Lung (tissue), 12 donors: ENCODE results near the gene TJP2. TPM values are rescaled to one million over a fixed set of nuclear protein-coding genes. Genes with fewer than 3 reads are reported as not detected.
A peak's percentile ranks its signal among the peaks of the same experiment; 100 is the strongest.

Experiments
- ATAC-seq: fragments of 200-7000 bp; cut with Tn5 transposase; one replicate; pipeline ENCODE4 v1.9.1; 2020; ENCODE audit warnings: moderate number of reproducible peaks; ENCODE audit not compliant: insufficient read depth, low FRiP score
- DNase-seq, 3 donors: peaks; one replicate each; pipeline ENCODE4 v3.0.0-alpha.2; 2013 to 2017
- H3K27ac ChIP-seq, 2 donors: one replicate each; pipeline ENCODE4 v1.5.1; 2013; ENCODE audit warnings: mild to moderate bottlenecking in 2 of 2, moderate library complexity in 2 of 2, control low read depth in 1 of 2, inconsistent platforms in 1 of 2, low read depth in 1 of 2, low read length in 1 of 2
- H3K27me3 ChIP-seq, 3 donors: one replicate each; pipeline ENCODE4 v1.5.1; 2013; ENCODE audit warnings: low read length in 2 of 3; ENCODE audit not compliant: control insufficient read depth in 3 of 3, insufficient read depth in 3 of 3
- H3K36me3 ChIP-seq, 4 donors: one replicate each; pipeline ENCODE4 v1.5.1; 2013; ENCODE audit warnings: low read length in 4 of 4, mild to moderate bottlenecking in 1 of 4, moderate library complexity in 1 of 4; ENCODE audit not compliant: control insufficient read depth in 4 of 4, insufficient read depth in 4 of 4
- H3K4me1 ChIP-seq, 5 donors: one replicate each; pipeline ENCODE4 v1.5.1; 2013; ENCODE audit warnings: low read length in 5 of 5, mild to moderate bottlenecking in 2 of 5, moderate library complexity in 1 of 5; ENCODE audit not compliant: control insufficient read depth in 5 of 5, insufficient read depth in 5 of 5
- H3K4me3 ChIP-seq: one replicate; pipeline ENCODE4 v1.5.1; 2013; ENCODE audit warnings: mild to moderate bottlenecking, control low read depth, moderate library complexity
- H3K9ac ChIP-seq, 2 donors: one replicate each; pipeline ENCODE4 v1.5.1; 2013; ENCODE audit warnings: low read length in 2 of 2, control low read depth in 1 of 2; ENCODE audit not compliant: insufficient read depth in 1 of 2
- H3K9me3 ChIP-seq, 4 donors: one replicate each; pipeline ENCODE4 v1.5.1; 2013; ENCODE audit warnings: low read length in 3 of 4, mild to moderate bottlenecking in 1 of 4, moderate library complexity in 1 of 4; ENCODE audit not compliant: control insufficient read depth in 4 of 4, insufficient read depth in 3 of 4
- WGBS, 2 donors: extraction: QIAGEN DNeasy Blood & Tissue Kit; methylation state at CpG; one replicate each; pipeline ENCODE4 v1.1.7; 2013; 5-methylcytosine and 5-hydroxymethylcytosine counted together
- polyA plus RNA-seq, 2 donors: library from polyadenylated mRNA; stranded (reverse); fragments of 200-250 nt; gene quantifications; one replicate each; pipeline ENCODE4 v1.2.1, GENCODE V29; 2013
- total RNA-seq, 2 donors: library from RNA; depleted of rRNA in 1 of 2; stranded (reverse); fragments of >200 nt in 1 of 2; gene quantifications; one replicate each; pipeline ENCODE4 v1.2.1, GENCODE V29; 2014 to 2021
- TF ChIP-seq, protein P1 (sequence below): IDR thresholded peaks from 2 replicates; pipeline ENCODE4 v1.5.1; 2012; ENCODE audit warnings: mild to moderate bottlenecking; ENCODE audit errors: control extremely low read depth, extremely low read depth
- donor health status: control.
- donor health status: control.
- donor health status: Bipolar disorder and iron deficiency.
- donor health status: healthy.
- donor health status: DM: yes; HTN: yes; CAD: no.

The TJP2 gene
- total and polyA plus RNA-seq, 4 donors, result 39.3 to 181 (median 73.6) TPM

DNA sequence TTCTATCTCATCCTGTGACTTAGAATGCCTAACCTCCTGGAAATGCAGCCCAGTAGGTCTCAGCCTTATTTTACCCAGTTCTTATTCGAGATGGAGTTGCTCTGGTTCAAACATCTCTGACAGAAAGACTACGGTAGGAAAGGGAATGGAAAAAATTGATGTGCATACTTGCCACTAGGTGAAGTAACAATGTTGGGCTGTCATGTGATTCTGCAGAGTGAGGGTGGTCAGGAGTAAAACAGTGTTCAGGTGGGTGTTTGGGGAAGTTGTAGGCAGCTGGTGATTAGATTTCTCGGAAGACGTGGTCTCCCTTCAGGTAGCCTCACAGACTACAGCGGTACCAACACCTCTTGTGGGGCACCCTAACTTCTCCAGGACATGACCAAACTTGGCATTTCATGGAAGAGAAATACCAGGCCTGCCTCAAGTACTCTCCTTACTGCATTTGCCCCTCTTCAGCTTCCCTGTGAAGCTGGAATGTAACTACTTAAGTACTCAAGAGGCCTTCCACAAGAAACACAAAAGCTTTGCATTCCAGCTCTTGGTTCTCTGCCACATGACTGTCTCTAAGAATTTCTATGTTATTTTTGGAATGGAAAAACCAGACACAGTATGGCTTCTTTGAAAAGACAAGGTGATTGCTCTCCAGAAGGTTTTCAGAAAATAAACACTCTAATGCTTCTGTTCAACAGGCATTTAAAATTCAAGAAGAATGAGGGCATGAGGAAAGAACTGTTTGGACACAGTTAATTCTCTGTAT is 133.5 kb downstream of the TJP2 start:
- Histone ChIP-seq H3K4me1 (peaks cover 0 to 13% (median 4%) of the 10 kb centered on the region in 5 donors), H3K27ac (peak overlapping the region in 1 of 2 donors; percentile 76), H3K9ac (no peak overlapping the region), H3K27me3 (no peaks in the 10 kb centered on the region), H3K36me3 (no peaks in the 10 kb centered on the region), H3K4me3 (no peak overlapping the region), H3K9me3 (peaks cover 0 to under 1% (median 0%) of the 10 kb centered on the region in 4 donors)
- ATAC-seq (peak; percentile 78), DNase-seq (peak; percentile 70 to 92 (median 86))
- 74 to 89% methylated on average over 5 of the region's 5 CpGs for WGBS, 2 donors
- TF ChIP-seq, protein P1, sequence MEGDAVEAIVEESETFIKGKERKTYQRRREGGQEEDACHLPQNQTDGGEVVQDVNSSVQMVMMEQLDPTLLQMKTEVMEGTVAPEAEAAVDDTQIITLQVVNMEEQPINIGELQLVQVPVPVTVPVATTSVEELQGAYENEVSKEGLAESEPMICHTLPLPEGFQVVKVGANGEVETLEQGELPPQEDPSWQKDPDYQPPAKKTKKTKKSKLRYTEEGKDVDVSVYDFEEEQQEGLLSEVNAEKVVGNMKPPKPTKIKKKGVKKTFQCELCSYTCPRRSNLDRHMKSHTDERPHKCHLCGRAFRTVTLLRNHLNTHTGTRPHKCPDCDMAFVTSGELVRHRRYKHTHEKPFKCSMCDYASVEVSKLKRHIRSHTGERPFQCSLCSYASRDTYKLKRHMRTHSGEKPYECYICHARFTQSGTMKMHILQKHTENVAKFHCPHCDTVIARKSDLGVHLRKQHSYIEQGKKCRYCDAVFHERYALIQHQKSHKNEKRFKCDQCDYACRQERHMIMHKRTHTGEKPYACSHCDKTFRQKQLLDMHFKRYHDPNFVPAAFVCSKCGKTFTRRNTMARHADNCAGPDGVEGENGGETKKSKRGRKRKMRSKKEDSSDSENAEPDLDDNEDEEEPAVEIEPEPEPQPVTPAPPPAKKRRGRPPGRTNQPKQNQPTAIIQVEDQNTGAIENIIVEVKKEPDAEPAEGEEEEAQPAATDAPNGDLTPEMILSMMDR, result no peak

DNA sequence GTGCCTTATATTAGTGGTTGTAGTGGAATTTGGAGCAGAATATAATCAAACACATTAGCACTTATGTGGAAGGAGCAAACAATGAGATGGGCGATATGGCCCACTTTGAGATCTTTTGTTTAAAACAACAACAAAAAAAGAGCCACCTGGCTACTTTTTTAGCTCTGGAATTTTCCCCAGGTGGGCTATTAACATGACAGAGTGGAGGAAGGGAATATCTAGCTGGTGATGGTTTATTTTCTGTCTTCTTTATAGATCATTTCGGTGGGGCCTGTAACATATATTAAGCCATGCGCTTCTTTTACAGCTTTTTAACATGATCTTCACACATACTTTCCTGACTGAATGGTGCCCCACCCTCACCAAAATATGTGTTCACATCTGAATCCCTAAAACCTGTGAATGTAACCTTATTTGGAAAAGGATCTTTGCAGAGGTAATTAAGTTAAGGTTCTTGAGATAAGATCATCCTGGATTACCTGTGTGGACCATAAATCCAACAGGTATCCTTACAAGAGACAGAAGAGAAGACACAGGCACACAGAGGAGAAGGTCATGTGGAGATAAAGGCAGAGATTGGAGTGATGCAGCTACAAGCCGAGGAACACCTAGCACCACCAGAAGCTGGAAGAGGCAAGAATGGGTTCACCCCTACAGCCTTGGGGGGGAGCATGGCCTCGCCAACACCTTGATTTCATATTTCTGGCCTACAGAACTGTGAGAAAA is 134.3 kb downstream of the TJP2 start:
- H3K9me3 ChIP-seq, result peaks cover 0 to 6% (median 0%) of the 10 kb centered on the region in 4 donors
- no peaks in the 10 kb centered on the region for H3K36me3 ChIP-seq
- WGBS, 2 donors, result 79 to 88% methylated on average over 5 of the region's 5 CpGs
- H3K4me1 ChIP-seq, result peaks cover 0 to 13% (median 4%) of the 10 kb centered on the region in 5 donors
- DNase-seq (no peak), ATAC-seq (no peak)
- H3K9ac ChIP-seq, result no peak overlapping the region
- TF ChIP-seq, protein P1, result no peak
- peak overlapping the region in 1 of 2 donors; percentile 76 for H3K27ac ChIP-seq
- H3K4me3 ChIP-seq, result no peak overlapping the region
- H3K27me3 ChIP-seq, result no peaks in the 10 kb centered on the region

DNA sequence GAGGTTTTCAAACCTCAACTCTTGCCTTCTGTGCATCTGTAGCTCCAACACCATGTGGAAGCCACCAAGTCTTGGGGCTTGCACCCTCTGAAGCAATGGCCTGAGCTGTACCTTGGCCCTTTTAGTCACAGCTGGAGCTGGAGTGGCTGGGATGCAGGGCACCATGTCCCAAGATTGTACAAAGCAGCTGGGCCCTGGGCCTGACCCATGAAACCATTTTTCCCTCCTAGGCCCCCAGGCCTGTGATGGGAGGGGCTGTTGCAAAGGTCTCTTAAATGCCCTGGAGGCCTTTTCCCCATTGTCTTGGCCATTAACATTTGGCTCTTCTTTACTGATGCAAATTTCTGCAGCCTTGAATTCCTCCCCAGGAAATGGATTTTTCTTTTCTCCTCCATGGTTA is 139.1 kb downstream of the TJP2 start:
- no peak for ATAC-seq
- Histone ChIP-seq H3K36me3 (no peaks in the 10 kb centered on the region), H3K9ac (no peak overlapping the region), H3K27me3 (no peaks in the 10 kb centered on the region), H3K4me3 (no peak overlapping the region), H3K4me1 (peaks cover 0 to 11% (median 2%) of the 10 kb centered on the region in 5 donors), H3K27ac (no peak overlapping the region), H3K9me3 (peaks cover 0 to 6% (median 0%) of the 10 kb centered on the region in 4 donors)
- DNase-seq, result no peak
- TF ChIP-seq, protein P1, result no peak
